CD14-positive monocyte (primary cell): ENCODE results near the gene GALT. TPM values are rescaled to one million over a fixed set of nuclear protein-coding genes. Genes with fewer than 3 reads are reported as not detected.
A peak's percentile ranks its signal among the peaks of the same experiment; 100 is the strongest.

ENCODE experiments used
- DNase-seq, 3 donors: peaks; one replicate each; pipeline ENCODE4 v3.0.0-alpha.2; 2011 to 2022
- H2AFZ ChIP-seq: 2 replicates; pipeline ENCODE4 v1.6.0; 2012; ENCODE audit warnings: mild to moderate bottlenecking, low read depth, low read length, inconsistent platforms; ENCODE audit not compliant: insufficient read depth, poor library complexity, severe bottlenecking
- H3K27ac ChIP-seq, 2 donors: 1 replicate in 1 of 2; 2 replicates in 1 of 2; pipeline ENCODE4 v1.5.1; 2012 to 2013; ENCODE audit warnings: low read length in 2 of 2, control low read depth in 1 of 2, inconsistent platforms in 1 of 2, low read depth in 1 of 2, mild to moderate bottlenecking in 1 of 2
- H3K27me3 ChIP-seq, 2 donors: one replicate each; pipeline versions ENCODE4 v1.6.0 to v1.6.1; 2011 to 2013; ENCODE audit warnings: low read length in 2 of 2; ENCODE audit not compliant: control insufficient read depth in 2 of 2, insufficient read depth in 2 of 2
- H3K36me3 ChIP-seq, 2 donors: replicated peaks in 1 of 2; 1 replicate in 1 of 2; 2 replicates in 1 of 2; pipeline versions ENCODE4 v1.5.1 to v1.6.1; 2012 to 2013; ENCODE audit warnings: low read length in 2 of 2, control low read depth in 1 of 2, inconsistent platforms in 1 of 2, mild to moderate bottlenecking in 1 of 2; ENCODE audit not compliant: insufficient read depth in 2 of 2, control insufficient read depth in 1 of 2
- H3K4me1 ChIP-seq, 2 donors: 1 replicate in 1 of 2; 2 replicates in 1 of 2; pipeline versions ENCODE4 v1.5.1 to v1.6.1; 2012 to 2013; ENCODE audit warnings: low read length in 2 of 2, control low read depth in 1 of 2, inconsistent platforms in 1 of 2, mild to moderate bottlenecking in 1 of 2, moderate library complexity in 1 of 2; ENCODE audit not compliant: insufficient read depth in 2 of 2, control insufficient read depth in 1 of 2
- H3K4me2 ChIP-seq: replicated peaks from 2 replicates; pipeline ENCODE3; 2012; ENCODE audit warnings: low read length, moderate library complexity, mild to moderate bottlenecking; ENCODE audit not compliant: poor library complexity, severe bottlenecking; ENCODE audit errors: extremely low read depth
- H3K4me3 ChIP-seq, 3 experiments: fragments of 200-600 bp in 1 of 3; sonication (generic) in 1 of 3; replicated peaks in 1 of 3; 1 replicate in 2 of 3; 2 replicates in 1 of 3; pipeline ENCODE4 v1.5.1; 2011 to 2013; ENCODE audit warnings: low read length in 3 of 3, mild to moderate bottlenecking in 3 of 3, control low read depth in 2 of 3, low read depth in 2 of 3, inconsistent platforms in 1 of 3, moderate library complexity in 1 of 3
- H3K79me2 ChIP-seq: 2 replicates; pipeline ENCODE4 v1.6.0; 2012; ENCODE audit warnings: mild to moderate bottlenecking, control low read depth, inconsistent platforms, low read length, moderate library complexity; ENCODE audit not compliant: insufficient read depth
- H3K9ac ChIP-seq: 2 replicates; pipeline ENCODE4 v1.6.0; 2017; ENCODE audit warnings: low read length, mild to moderate bottlenecking; ENCODE audit not compliant: insufficient read depth, poor library complexity, severe bottlenecking
- H3K9me3 ChIP-seq, 2 donors: replicated peaks in 1 of 2; 1 replicate in 1 of 2; 2 replicates in 1 of 2; pipeline versions ENCODE4 v1.5.1 to v1.6.1; 2012 to 2013; ENCODE audit warnings: low read length in 2 of 2, control low read depth in 1 of 2; ENCODE audit not compliant: control insufficient read depth in 1 of 2, insufficient read depth in 1 of 2
- H4K20me1 ChIP-seq: 2 replicates; pipeline ENCODE4 v1.6.0; 2012; ENCODE audit warnings: mild to moderate bottlenecking, low read length, control low read depth, moderate library complexity; ENCODE audit not compliant: insufficient read depth
- H3K27ac Mint-ChIP-seq, 7 donors: one replicate each; pipeline ENCODE4 v1.8.0; 2020; ENCODE audit warnings: mild to moderate bottlenecking in 7 of 7, mixed read lengths in 7 of 7, moderate library complexity in 6 of 7, inconsistent platforms in 2 of 7
- H3K27me3 Mint-ChIP-seq, 3 donors: one replicate each; pipeline ENCODE4 v1.8.0; 2021 to 2022; ENCODE audit warnings: low read depth in 3 of 3, mild to moderate bottlenecking in 3 of 3, mixed read lengths in 3 of 3, moderate library complexity in 3 of 3, inconsistent platforms in 1 of 3
- H3K36me3 Mint-ChIP-seq, 2 donors: one replicate each; pipeline ENCODE4 v1.8.0; 2020; ENCODE audit warnings: mixed read lengths in 2 of 2, inconsistent platforms in 1 of 2, mild to moderate bottlenecking in 1 of 2
- H3K4me1 Mint-ChIP-seq: one replicate; pipeline ENCODE4 v1.8.0; 2020; ENCODE audit warnings: mild to moderate bottlenecking, mixed read lengths
- H3K4me3 Mint-ChIP-seq, 2 donors: one replicate each; pipeline ENCODE4 v1.8.0; 2020; ENCODE audit warnings: mild to moderate bottlenecking in 2 of 2, mixed read lengths in 2 of 2, moderate library complexity in 1 of 2
- H3K9me3 Mint-ChIP-seq, 7 donors: one replicate each; pipeline ENCODE4 v1.8.0; 2020 to 2022; ENCODE audit warnings: mixed read lengths in 7 of 7, mild to moderate bottlenecking in 6 of 7, moderate library complexity in 6 of 7, inconsistent platforms in 2 of 7
- CTCF ChIP-seq: fragments of 200-600 bp; IDR thresholded peaks from one replicate; pipeline ENCODE4 v1.8.0; 2022; ENCODE audit warnings: antibody characterized with exemption, mild to moderate bottlenecking
- WGBS: methylation state at CpG from one replicate; pipeline ENCODE4 v1.1.5; 2013; ENCODE audit warnings: missing lambda C conversion rate; ENCODE audit not compliant: insufficient coverage; 5-methylcytosine and 5-hydroxymethylcytosine counted together
- intact Hi-C, 2 donors: fragments of 100-400 bp; cut with micrococcal nuclease; formaldehyde crosslinking; loops; one replicate each; pipeline versions ENCODE4 v1.15.0 to v1.15.1; 2023
- polyA plus RNA-seq, 3 donors: library from polyadenylated mRNA; depleted of rRNA in 1 of 3; unstranded in 2 of 3; stranded (reverse) in 1 of 3; fragments of 300-500 nt in 2 of 3; fragments of >200 nt in 1 of 3; fragmentation: Illumina TruSeq in 2 of 3; gene quantifications; 1 replicate in 2 of 3; 2 replicates in 1 of 3; pipeline ENCODE4 v1.2.3, GENCODE V29; 2012 to 2021

GALT gene
- polyA plus RNA-seq, 3 donors, result 25.6 to 103 (median 26.9) TPM

DNA sequence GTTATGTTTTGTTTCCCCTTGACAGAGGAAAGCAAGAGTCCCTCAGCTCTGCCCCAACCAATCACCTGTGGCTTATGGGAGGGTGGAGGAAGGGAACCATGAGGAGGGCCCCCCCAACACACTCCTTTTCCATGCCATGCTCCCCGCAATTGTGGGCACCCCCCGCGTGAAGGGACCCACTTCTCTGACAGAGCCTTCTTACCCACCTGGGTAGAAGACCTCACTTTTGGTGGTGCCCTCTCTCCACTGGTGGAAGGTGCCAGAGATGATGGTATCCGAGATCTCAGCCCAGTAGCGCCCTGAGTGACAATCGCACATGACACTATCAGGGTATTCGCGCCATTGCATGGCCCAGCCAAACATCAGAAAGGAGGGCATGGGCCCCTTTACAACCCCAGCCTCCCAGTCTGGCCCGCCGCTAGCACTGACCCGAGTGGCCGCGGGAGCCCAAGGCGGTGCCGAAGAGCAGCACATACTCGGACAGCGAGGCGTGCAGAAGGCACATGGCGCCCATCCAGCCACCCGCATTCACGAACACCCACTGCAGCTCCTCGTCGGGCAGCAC lies 9.6 kb upstream of the GALT start:
- Histone ChIP-seq H3K27ac (peak overlapping the region; percentile 28 to 92), H3K9me3 (no peaks in the 10 kb centered on the region), H3K27me3 (peaks cover 0 to 7% of the 10 kb centered on the region in 2 donors), H3K4me1 (peaks cover 28 to 34% of the 10 kb centered on the region in 2 donors), H2AFZ (peak overlapping the region; percentile 97), H3K36me3 (peaks cover 0 to 13% of the 10 kb centered on the region in 2 donors), H3K79me2 (peaks cover 15% of the 10 kb centered on the region), H3K9ac (peak overlapping the region; percentile 77), H3K4me3 (peak overlapping the region; percentile 69 to 91 (median 86)), H4K20me1 (no peaks in the 10 kb centered on the region), H3K4me2 (peak overlapping the region; percentile 94)
- Mint-ChIP-seq H3K27me3 (peaks cover 3 to 11% (median 11%) of the 10 kb centered on the region in 3 donors), H3K9me3 (no peaks in the 10 kb centered on the region), H3K4me1 (peaks cover 34% of the 10 kb centered on the region), H3K4me3 (peak overlapping the region; percentile 82 to 91), H3K36me3 (peaks cover 10 to 14% of the 10 kb centered on the region in 2 donors), H3K27ac (peak overlapping the region in 6 of 7 donors; percentile 21 to 91 (median 76))
- no peak for TF ChIP-seq CTCF
- intact Hi-C loops, result loop anchor here in 1 of 2 donors (5.0 kb wide), 1 partner anchor 35 kb away; no protein-coding TSS in a partner anchor
- no peak for DNase-seq
- 6% methylated on average over 17 of the region's 23 CpGs for WGBS

- Mint-ChIP-seq H3K9me3 (peaks cover 0 to 2% (median 0%) of the 10 kb centered on the region in 7 donors), H3K36me3 (peaks cover 10 to 14% of the 10 kb centered on the region in 2 donors)
Measured at GRCh38 chr9:34637356-34638137, 8.9 kb upstream of the GALT start, which contains the start of gene SIGMAR1. TSS of gene SIGMAR1 (minus strand) at chr9:34637787. CDS start at chr9:34637697, 90 bp downstream.

More at GRCh38 chr9:34637356-34638137, 8.9 kb upstream of the GALT start, which contains the start of gene SIGMAR1:
- Histone ChIP-seq H3K4me1 (peaks cover 28 to 34% of the 10 kb centered on the region in 2 donors), H3K4me2 (peak within 1 kb of the TSS; percentile 94), H4K20me1 (no peaks in the 10 kb centered on the region), H2AFZ (peak within 1 kb of the TSS; percentile 97), H3K9me3 (no peaks in the 10 kb centered on the region), H3K36me3 (peaks cover 0 to 13% of the 10 kb centered on the region in 2 donors), H3K4me3 (peak within 1 kb of the TSS; percentile 69 to 91 (median 86)), H3K27ac (peak within 1 kb of the TSS; percentile 77 to 92), H3K27me3 (peaks cover 0 to 1% of the 10 kb centered on the region in 2 donors), H3K79me2 (peaks cover 15% of the 10 kb centered on the region), H3K9ac (peak within 1 kb of the TSS; percentile 77)
- Mint-ChIP-seq H3K4me3 (peak within 1 kb of the TSS; percentile 82 to 91), H3K27me3 (peaks cover 3 to 6% (median 5%) of the 10 kb centered on the region in 3 donors), H3K27ac (peak within 1 kb of the TSS; percentile 90 to 96 (median 92)), H3K4me1 (peaks cover 34% of the 10 kb centered on the region)
- under 1% methylated on average over 73 of the region's 74 CpGs for WGBS
- no peak for TF ChIP-seq CTCF
- intact Hi-C loops, result loop anchor here in 1 of 2 donors (5.0 kb wide), 1 partner anchor 35 kb away; no protein-coding TSS in a partner anchor
- DNase-seq, result peak; percentile 84 to 90 (median 88)
